HK-2 (cell line): Measurements from ENCODE around the gene FARS2.
A peak's percentile ranks its signal among the peaks of the same experiment; 100 is the strongest.

Source experiments
- DNase-seq: peaks from one replicate; pipeline ENCODE4 v3.0.0-alpha.2; 2018; ENCODE audit not compliant: unreplicated experiment

The FARS2 gene

DNA sequence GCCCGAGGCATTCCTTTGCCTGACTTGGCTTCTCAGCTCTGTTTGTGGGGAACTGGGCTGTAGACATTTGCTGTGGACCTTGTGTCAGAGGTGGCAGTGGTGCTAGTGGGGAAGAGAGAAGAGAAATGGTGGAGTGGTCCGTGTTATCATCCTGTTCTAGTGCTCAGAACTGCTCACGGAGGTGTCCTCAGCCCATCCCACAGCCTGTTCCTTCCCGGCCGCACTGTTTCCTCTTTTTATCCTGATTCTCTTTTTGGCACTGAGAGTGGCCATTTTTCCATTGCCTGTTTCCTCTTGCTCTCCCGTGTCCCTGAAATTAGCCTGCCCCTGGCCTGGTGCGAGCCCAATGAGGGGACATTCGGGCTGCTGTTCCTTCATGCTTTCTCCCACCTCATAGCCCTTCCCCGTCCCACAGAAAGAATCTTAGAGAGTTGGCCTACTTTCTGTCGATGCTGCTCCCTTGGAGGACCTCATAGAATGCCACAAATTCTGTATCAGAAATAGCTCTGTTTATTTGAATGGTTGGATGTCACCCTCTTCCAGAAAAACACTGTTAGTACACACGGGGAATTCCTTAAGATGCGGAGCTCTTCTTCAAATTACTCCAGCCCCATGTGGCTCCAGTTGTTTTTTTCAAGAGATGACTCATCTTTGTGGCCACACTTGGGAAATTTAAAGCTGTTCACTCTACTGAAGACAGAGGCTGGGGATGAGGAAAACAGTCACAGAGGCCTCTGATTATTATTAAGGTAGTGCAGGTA, 26.1 kb downstream of the FARS2 start:
- peak; percentile 8 for DNase-seq

DNA sequence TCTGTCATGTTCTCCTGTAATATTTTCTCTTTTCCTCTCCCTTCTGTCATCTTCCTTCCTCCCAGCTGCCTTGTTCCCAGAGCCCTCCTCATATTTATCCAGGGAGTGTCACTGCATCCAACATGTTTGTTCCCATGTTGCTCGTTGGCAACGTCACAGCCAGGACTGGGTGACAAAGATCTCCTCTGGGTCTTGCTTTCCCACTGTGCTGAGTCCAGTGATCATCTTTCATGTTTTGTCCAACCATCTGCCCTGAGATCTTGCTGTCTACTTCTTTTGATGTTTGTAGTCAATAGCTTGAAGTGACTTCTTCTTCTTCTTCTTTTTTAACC, 26.6 kb downstream of the FARS2 start:
- DNase-seq = no peak

DNA sequence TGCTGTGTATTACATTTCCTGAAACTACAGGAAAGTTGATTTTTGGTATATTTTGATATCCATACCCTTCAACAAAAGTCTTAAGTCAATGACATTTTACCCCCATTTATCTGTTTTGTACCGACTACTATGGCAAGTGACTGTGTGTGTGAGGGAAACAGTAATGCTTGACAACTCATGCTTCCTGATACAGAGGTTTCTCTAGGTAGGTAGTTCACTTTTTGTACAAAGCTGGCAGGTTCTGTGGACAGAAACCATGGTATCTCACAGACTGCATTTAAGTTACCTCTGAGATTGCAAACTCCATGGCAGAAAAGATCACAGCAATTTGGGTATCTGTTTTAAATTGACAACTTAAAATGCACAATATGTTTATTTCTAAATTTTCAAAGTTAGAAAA, 28.8 kb downstream of the FARS2 start:
- DNase-seq = no peak

DNA sequence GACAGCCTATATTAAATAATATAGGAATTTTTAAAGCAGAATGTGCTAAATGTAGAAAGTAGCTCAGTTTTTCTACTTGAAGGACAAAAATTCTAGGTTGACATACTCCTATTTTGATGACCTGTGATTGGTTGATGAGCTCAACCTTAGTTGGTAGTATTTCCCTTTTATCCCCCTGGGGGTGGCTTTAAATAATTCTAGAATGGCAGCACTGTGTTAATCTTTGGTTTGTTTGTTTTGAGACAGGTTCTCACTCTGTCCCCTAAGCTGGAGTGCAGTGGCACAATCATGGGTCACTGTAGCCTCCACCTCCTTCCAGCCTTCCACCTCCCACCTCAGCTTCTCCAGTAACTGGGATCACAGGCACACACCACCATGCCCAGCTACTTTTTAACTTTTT, 29.2 kb downstream of the FARS2 start:
- no peak for DNase-seq

DNA sequence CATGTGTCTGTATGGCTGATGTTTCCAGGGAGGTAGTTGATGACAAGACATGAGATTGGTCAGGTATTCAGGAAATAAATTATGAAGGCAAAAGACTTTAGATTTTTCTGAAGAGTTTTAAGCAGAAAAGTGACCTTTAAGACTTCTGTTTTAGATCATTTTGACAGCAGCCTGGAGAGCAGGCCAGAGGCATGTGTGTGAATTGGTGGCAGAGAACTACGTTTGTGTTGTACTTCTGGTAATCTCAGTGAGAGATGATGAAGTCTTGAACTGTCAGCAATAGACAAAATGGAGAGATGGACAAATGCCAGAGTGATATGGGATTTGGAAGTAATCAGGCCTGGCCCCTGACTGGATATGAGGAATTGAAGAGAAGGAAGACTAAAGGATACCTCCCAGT, 30.8 kb downstream of the FARS2 start:
- no peak for DNase-seq

DNA sequence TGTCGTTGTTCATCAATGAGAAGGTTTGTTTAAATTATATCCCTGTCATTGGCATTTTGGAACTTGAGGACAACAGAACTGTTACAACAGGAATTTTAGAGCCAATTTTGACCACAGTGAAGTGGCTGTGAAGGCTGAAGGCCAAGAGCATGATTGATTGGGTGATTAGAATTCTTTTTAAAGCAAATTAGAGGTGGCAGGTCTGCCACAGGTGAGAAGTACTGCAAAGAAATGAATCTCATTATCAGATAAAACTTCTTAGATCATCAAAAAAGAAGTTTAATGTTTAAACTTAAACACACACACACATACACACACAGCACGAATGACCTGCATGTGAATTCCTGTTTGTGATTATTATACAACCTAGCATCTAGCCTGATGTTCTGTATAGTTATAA, 32.4 kb downstream of the FARS2 start:
- no peak for DNase-seq

DNA sequence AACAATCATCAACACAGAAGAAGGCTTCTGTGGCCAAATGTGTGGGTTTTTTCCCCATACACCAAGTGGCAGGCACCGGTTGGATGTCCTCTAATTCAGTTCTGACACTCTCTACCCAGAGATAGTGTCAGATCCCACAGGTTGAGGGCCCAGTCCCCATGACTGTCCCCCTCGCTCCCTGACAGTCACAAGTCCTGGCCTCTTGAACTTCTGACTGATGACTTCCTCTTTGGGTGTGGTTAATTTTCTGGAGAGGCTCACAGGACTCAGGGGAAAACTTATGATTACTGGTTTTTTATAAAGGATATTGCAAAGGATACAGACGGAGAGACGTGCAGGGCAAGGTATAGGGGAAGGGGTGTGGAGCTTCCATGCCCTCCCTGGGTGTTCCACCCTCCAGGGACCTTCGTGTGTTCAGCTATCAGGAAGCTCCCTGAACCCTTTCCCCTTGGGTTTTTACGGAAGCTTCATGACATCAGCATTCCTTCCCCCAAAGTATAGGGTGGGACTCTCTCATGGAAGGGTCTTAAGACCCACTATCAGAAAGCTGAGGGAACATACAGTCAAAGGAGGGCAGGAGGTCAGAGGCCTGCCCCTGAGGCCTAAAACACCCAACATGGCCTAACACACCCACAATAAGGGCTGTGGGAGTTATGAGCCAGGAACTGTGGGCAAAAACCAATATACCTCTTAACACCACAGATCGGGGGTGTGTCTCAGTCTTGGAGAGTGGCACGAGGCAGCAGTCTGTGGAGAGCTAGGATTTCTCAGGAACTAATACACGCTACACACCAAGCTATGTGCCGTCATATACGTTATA, 33.3 kb downstream of the FARS2 start:
- DNase-seq = no peak

DNA sequence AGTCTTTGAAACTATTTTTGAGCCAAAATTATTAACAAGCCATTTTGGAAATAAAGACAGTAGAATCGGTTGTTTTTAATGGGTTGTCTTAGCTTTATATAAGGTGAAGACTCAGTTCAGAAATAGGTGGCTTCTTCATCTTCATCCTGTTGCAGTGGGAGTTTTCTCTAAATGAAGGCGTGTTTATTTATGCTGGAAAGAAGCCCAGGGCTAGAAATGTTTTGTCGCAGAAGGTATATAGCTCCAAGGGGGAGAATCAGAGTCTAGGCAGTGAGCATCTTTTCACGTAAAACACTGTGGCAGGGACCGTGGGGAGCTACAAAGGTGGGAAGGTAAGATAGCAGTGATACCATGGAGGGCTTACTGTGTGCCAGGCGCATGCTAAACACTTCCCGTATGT, 34.3 kb downstream of the FARS2 start:
- no peak for DNase-seq

DNA sequence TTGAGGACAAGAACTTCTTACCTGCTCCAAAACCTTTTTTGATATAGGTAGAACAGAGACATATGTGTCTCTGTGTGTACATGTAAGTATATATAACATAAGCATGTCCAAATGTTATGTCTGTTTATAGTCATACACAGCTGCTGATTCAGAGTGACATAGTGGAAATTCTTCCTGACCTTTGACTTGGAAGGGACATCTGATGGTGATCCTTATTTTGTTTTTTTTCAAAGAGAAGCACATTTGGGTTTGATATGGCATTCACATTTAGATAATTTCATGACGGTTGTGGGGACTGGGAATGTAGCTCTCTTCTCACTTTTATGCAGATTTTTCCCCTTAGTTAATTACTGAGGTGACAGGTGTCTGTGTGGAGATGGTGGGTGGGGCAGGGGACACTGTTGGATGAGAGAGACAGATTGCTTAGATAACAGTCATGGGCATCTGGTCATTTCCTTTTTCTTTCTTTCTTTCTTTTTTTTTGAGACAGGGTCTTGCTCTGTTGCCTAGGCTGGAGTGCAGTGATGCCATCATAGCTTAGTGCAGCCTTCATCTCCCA, 39.0 kb downstream of the FARS2 start:
- DNase-seq = no peak

DNA sequence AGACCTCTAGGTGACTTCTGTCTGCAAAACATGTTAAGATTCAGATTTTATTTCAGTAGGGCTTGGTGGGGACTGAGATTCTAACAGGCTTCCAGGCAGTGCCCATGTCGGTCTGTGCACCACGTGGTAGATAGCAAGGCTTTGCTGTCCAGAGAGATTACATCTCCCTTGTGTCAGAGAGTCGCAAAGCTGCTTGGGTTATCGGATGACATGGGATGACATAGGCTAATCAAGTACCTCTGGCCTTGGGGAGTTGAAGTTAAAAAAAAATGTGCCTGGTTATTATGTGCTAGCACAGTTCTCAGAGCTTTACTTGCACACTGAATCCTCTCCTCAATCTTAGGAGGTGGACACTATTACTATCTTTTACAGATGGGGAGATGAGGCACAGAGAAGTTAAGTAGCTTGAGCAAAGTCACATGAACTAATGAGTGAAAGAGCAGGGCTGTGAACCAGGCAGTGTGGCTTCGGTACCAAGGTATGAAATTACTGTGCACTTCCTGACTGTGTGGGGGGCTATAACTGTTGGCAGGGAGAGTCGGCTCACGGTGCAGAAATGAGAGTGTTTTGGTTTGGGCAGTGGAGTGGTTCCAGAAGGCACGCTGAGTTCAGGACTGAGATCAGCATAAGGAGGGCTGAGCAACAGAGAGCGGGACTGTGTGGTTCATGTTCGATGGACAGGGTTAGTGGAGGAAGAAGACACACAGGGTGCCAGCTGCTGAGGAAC, 41.1 kb downstream of the FARS2 start:
- no peak for DNase-seq

DNA sequence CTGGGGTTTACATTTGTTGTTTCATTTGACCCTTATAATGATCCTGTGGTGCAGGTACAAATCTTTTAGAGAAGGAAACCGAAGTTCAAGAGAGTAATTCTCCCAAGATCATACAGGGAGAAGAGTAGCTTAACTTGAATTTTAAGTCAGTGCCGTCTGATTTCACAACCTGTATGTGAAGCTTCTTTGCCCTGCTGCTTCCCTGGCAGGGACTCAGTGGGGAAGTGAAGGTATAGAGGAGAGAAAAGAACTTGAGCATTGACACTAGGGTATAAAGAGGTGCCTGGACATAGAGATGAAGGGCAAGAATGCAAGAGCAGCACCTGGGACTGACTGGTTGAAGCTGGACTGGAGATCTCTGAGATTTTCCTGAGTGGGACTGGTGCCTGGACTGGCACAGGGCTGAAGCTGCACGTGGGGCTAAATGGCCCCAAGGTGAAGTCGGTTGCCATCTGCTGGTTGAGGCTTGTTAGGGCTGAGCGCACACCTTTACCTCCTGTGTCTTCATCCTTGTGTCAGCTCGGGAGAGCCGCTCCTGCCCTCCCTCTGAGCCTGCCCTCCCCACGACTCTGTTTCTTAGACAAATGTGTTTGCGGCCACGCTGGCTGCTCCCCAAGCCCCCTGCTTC, 41.8 kb downstream of the FARS2 start:
- peak; percentile 24 for DNase-seq

DNA sequence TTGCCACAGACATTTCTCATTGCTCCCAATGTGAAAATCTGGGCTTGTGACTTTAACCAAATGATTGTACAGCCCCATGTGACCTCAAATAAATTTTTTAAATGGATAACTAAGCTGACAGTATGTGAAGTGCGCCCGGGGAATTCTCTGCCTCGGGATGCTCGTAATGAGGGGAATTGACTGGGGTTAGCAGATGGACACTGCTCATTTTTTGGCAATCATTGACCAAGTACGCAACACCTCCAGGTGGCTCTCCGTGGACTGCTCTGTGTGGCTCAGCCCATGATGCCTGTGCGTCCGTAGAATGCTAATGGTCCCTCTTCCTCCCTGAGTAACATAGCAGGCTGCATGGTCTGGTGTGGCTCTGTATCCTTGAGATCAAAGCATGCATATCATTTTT, 42.4 kb downstream of the FARS2 start:
- DNase-seq = no peak

DNA sequence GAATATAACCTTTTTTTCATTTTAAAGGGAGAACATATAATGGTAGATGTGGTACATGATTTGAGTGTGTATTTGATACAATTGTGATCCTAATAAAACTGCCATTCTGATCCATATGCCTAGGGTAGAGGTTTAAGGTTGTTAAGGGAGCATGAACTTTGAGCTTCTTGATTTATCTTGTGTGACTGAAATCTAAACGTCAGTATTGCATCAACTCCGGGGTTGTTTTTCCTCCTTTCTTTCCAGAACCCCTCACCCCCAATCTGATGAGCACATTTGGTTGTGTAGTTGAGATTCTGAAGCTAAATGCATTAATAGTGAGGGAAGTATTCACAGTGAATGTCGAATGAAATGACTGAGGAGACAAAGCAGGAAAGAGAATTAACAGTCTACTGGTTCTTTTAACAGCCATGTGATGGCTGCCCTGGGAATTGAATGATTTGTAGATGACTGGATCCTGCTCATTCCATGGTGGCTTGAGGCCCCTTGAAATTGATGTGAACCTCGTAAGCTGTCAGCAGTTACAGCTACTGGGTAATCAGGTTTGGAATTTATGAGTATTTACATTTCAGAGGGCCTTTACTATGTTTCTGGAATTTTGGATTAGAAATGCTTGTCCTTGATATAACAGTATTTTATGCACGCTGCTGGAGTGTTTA, 44.8 kb downstream of the FARS2 start:
- no peak for DNase-seq

DNA sequence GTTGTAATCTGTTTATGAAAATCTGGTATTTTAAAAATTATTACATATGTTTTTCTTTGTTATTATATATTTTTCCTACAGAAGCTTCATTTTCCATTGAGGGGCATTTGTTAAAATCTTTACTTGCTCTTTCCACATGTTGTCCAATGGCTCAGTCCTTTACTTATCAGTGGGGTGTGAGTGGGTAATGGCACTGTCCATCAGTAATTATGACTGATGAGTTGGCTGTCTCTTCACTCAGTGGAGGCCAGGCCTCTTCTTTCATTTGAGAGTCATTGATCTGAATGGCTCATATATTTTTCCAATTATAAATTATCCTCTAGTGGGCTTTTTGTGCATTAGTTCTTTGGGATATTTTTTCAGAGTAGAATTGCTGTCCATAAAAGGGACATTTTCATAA, 45.7 kb downstream of the FARS2 start:
- no peak for DNase-seq

DNA sequence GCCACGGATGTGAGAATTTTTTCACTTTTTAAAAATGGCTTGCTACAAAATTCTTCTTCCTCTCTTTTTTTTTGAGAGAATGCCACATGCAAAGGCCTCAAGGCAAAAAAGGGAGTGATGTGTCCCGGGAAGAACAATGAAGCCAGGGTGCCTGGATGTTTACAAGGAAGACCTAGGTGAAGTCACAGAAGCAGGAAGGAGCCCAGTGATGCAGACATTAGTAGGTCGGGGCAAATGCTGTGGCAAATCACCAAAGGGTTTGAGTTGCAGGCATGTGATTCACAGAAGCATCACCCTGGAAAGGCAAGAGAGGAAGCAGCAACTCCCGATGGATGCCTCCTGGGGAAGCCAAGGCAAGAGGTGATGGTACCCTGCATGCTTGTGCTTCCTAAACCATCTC, 46.8 kb downstream of the FARS2 start:
- no peak for DNase-seq

DNA sequence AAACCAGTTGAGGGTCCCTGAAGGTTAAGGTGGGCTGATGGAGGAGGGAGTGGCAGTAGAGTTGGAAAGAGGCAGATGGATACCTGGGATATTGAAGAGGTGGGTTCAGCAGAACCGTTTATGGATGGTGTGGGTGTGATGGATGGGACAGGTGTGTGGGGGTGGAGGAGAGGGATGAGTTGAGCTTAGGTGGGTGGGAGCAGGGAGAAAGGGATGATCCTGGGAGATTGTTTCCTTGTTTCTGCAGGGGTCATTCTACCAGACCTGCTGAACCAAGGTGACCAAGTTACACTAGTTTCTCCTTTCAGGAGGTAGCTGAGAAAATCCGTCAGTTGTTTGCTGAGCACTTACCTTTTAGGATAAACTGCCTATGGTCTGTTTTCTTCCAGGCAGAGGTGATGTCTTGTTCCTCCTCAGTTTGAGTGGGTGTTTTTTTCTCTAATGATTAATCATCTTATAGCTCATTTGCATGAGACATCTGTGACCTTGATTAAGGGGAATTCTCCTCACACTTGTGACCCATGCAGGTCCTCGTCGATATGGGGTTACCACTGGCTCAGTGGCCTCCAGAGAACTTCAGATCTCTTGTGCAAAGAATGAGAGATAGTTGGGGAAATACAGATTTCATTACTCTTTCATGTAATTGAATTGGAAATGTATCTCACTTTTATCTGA, 53.0 kb downstream of the FARS2 start:
- DNase-seq = no peak

DNA sequence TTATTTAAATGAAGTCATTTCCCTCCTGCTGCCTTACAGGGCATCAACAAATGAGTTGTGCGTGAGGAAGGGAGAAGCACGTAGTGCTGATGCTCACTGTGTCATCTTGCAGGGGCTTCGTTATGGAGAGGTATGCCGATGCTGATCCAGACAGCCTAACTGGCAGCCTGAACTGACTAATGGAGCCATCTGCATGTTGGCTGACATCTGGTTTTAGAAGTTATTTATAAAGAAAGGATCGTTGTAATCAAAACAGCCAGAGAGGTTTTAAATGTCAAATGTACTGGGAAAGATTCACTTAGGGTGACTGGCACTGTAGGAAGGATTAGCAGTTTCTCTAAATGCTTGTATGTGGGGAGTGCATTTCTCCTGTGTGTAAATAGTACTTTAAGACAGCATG, 54.6 kb downstream of the FARS2 start:
- no peak for DNase-seq

DNA sequence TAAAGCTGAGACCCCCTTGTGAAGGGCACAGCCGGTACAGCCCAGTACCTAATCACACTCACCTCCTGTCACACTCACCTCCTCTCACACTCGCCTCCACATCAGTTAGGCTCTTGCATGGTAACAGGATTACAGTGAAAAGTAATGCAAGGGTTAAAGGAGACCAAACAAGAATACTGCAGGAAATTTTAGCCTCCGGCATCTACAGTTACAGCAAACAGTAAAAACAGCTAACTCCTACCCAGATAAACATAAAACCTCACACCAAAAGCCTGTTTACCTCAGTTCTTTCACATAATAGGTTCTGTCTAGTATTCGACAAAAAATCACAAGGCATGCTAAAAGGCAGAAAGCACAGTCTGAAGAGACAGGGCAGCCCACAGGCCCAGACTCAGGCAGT, 55.6 kb downstream of the FARS2 start:
- no peak for DNase-seq

DNA sequence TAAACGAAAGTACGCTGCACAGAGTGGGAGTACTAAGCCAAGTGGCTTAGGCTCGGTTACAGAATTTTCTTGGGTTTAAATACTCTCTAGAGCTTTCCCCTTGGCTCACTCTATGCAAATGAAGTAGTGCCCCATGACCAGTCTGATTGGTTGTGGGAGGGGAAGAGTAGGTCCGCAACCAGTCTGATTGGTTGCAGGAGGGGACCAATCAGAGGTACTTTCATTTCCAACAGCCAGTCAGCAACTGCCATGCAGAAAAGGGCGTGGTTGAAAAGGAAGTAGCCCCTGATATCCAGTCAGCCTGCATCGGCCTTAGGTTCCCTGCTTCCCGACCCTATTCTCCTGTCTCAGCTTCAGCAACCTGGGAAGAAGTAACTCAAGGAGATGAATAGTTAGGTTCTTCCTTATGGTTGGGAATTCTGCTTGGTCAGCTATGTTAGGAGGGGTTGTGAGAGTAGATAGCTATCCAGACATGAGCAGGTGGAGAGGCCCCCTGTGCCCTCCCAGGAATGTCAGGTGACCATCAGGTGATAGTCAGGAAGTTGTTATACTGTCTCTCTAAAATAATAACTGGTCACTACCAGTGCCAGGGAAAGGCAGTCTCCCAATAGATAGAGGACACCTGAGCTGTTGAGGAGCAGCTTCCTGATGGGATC, 57.4 kb downstream of the FARS2 start:
- no peak for DNase-seq

DNA sequence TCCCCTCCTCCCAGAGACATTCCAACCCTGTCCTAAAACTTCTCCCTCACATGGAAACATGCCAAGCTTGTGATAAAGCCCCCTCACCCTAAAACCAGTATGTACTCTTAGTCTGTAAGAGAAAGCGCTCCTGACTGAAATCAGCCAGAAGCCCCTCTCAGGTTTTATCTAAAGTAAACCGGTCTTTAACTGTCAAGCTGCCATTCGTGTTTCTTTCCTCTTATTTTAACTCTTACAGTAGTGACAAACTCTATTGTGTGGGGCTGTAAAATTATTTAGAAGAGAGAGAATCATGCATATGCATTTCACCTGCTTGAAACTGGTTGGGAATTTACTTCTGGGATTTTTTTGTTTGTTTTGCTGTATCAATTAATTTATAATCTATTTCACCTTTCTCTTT, 62.7 kb downstream of the FARS2 start:
- no peak for DNase-seq
